Naive B cell (primary cell): ENCODE measurements around the gene SEMA6C. TPM values are rescaled to one million over a fixed set of nuclear protein-coding genes. Genes with fewer than 3 reads are reported as not detected.

Source experiments
- ATAC-seq, 2 donors: fragments of 150-1000 bp; cut with Tn5 transposase; 2 replicates each; pipeline ENCODE4 v1.10.0; 2021; ENCODE audit warnings: low read depth in 2 of 2, mild to moderate bottlenecking in 2 of 2, moderate library complexity in 2 of 2
- DNase-seq: peaks from one replicate; pipeline ENCODE4 v3.0.0; 2022
- H3K27ac Mint-ChIP-seq, 6 donors: one replicate each; pipeline ENCODE4 v1.8.0; 2020 to 2022; ENCODE audit warnings: mild to moderate bottlenecking in 6 of 6, mixed read lengths in 6 of 6, moderate library complexity in 5 of 6, inconsistent platforms in 2 of 6
- H3K27me3 Mint-ChIP-seq, 3 donors: one replicate each; pipeline ENCODE4 v1.8.0; 2021 to 2022; ENCODE audit warnings: mixed read lengths in 3 of 3, mild to moderate bottlenecking in 1 of 3
- H3K36me3 Mint-ChIP-seq, 2 donors: one replicate each; pipeline ENCODE4 v1.8.0; 2020 to 2022; ENCODE audit warnings: mixed read lengths in 2 of 2, inconsistent platforms in 1 of 2, mild to moderate bottlenecking in 1 of 2
- H3K4me1 Mint-ChIP-seq, 3 donors: one replicate each; pipeline ENCODE4 v1.8.0; 2020 to 2022; ENCODE audit warnings: mixed read lengths in 3 of 3, inconsistent platforms in 1 of 3, mild to moderate bottlenecking in 1 of 3, moderate library complexity in 1 of 3
- H3K4me3 Mint-ChIP-seq, 8 donors: one replicate each; pipeline ENCODE4 v1.8.0; 2020 to 2022; ENCODE audit warnings: mild to moderate bottlenecking in 8 of 8, mixed read lengths in 8 of 8, moderate library complexity in 8 of 8, inconsistent platforms in 2 of 8
- H3K9me3 Mint-ChIP-seq, 7 donors: one replicate each; pipeline ENCODE4 v1.8.0; 2020 to 2022; ENCODE audit warnings: mixed read lengths in 7 of 7, mild to moderate bottlenecking in 5 of 7, inconsistent platforms in 2 of 7, moderate library complexity in 1 of 7
- polyA plus RNA-seq, 6 donors: library from polyadenylated mRNA; unstranded; fragments of 300-500 nt; fragmentation: Illumina TruSeq; gene quantifications; one replicate each; pipeline ENCODE4 v1.2.3, GENCODE V29; 2021; ENCODE audit warnings: low read depth in 6 of 6

The SEMA6C gene
- polyA plus RNA-seq, 6 donors from 2014 or later = not detected

- DNase-seq (no peak), ATAC-seq (no peak)
- Mint-ChIP-seq H3K4me3 (peak overlapping the region; percentile 22 to 98 (median 96)), H3K27me3 (peaks cover 9 to 12% (median 11%) of the 10 kb centered on the region in 3 donors), H3K4me1 (peaks cover 26 to 32% (median 29%) of the 10 kb centered on the region in 3 donors), H3K9me3 (no peaks in the 10 kb centered on the region), H3K27ac (no peak overlapping the region), H3K36me3 (no peaks in the 10 kb centered on the region)
These were observed 1.2 kb upstream of the SEMA6C start for GRCh38 chr1:151147665-151148064.

DNA sequence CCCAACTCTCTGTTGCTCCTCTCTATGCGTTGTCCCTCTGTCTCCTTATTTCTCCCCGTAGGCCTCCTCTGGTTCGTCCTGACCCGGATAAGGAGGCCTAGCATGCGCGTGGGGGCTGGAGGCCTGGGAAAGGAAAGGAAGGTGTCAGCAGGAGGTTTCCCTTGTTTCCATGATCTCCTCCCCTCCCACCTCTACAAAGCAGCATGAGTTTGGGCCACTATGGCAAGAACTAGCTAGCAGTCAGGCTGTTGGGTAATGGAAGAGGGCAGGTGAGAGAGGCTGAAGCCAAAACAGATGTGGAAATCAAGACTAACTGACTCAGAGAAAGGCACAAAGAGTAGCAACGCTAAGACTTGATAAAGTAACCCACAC is 687 bp upstream of the SEMA6C start:
- no peak for ATAC-seq
- DNase-seq = no peak
- Mint-ChIP-seq H3K4me1 (peaks cover 31 to 34% (median 34%) of the 10 kb centered on the region in 3 donors), H3K9me3 (no peaks in the 10 kb centered on the region), H3K27ac (peak overlapping the region in 3 of 6 donors; percentile 49 to 76 (median 56)), H3K36me3 (no peaks in the 10 kb centered on the region), H3K4me3 (peak overlapping the region; percentile 86 to 98 (median 97)), H3K27me3 (peaks cover 9 to 12% (median 11%) of the 10 kb centered on the region in 3 donors)

DNA sequence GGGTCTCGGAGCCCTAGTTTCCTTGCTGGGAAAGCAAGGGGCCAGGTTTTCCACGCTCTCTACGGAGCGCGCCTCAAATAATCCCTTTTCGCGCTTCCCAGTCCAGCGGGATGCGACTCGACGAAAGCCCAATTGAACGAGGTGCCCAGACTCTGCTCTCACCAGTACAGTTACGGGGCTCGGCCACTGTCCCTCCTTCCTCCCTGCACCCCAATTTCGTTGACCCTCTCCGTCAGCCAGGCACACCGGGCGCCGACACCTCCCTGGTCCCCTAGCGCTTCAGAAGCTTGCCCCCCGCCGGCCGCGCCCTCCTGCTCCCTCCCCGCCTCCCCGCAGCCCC is 389 bp downstream of the SEMA6C start:
- Mint-ChIP-seq H3K27ac (peak overlapping the region in 4 of 6 donors; percentile 37 to 80 (median 74)), H3K36me3 (no peaks in the 10 kb centered on the region), H3K4me1 (peaks cover 32 to 35% (median 34%) of the 10 kb centered on the region in 3 donors), H3K9me3 (no peaks in the 10 kb centered on the region), H3K27me3 (peaks cover 9 to 12% (median 11%) of the 10 kb centered on the region in 3 donors), H3K4me3 (peak overlapping the region; percentile 86 to 98 (median 97))
- ATAC-seq (peak; percentile 1 to 6), DNase-seq (no peak)

- Mint-ChIP-seq H3K36me3 (no peaks in the 10 kb centered on the region), H3K27me3 (peaks cover 9 to 12% (median 11%) of the 10 kb centered on the region in 3 donors), H3K4me1 (peaks cover 32 to 35% (median 34%) of the 10 kb centered on the region in 3 donors), H3K4me3 (peak overlapping the region; percentile 86 to 98 (median 97)), H3K9me3 (no peaks in the 10 kb centered on the region), H3K27ac (peak overlapping the region in 2 of 6 donors; percentile 68 to 76)
- ATAC-seq (peak; percentile 14 to 20), DNase-seq (no peak)
These were observed 943 bp downstream of the SEMA6C start for GRCh38 chr1:151145304-151146071.

DNA sequence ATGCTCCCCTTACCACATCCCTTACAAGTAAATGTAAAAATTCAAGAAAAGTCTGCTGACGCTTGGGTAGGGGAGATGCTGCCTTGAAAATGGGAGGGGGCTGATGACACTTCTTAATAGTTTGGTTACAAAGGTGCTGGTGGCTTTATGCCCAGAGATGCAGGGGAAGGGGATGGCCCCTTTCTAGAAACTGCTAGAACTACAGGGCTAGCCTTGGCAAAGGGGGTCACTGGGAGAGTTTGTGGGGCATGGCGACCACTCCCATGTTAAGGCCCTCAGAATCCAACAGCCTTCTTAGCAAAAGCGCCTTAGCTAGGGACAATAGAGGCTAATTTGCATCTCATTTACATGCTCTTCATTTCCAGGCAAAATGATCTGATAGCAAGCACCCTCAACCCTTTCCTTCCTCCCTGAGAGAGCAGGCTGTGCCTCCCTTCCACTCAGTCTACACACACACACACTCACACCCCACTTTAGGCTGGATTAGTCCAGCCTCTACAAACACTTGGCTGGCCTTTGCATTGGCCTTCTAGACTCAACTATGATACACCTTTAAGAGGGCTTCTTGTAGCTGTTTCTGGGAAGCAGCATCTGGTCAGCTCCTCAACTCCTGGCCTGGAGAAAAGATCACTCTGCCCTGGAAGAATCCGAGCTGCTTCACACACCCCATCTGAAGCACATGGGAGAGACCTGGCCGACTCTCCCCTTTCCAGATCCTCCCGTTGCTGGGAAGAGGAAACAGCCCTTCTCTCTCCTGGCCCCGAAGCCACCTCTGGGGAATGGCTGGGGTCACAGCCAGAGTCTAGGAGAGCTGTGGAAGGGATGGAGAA is 1.7 kb downstream of the SEMA6C start:
- H3K27ac Mint-ChIP-seq = peak overlapping the region in 1 of 6 donors; percentile 42
- no peaks in the 10 kb centered on the region for H3K36me3 Mint-ChIP-seq
- H3K4me1 Mint-ChIP-seq = peaks cover 32 to 35% (median 34%) of the 10 kb centered on the region in 3 donors
- H3K27me3 Mint-ChIP-seq = peaks cover 9 to 12% (median 11%) of the 10 kb centered on the region in 3 donors
- DNase-seq (no peak), ATAC-seq (no peak)
- no peaks in the 10 kb centered on the region for H3K9me3 Mint-ChIP-seq
- peak overlapping the region; percentile 5 to 97 (median 59) for H3K4me3 Mint-ChIP-seq

DNA sequence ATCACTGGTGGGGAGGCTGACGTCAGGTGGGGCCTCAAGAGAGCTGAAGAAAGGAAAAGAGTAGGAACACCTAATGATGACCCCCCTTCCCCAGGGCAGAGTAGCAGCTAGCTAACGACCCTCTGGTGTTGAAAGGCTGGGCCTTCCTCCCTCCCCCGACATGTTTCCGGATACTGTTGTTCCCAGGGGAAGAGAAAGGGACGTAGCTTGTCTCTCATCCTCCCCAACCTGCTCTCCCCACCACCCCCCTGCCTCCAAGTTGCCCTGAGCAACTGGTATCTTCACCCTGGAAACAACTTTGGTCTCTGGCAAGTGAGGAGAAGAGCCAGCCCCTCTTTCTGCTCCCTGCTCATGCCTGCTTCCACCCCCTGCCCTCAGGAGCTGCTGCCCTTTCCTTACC is 2.4 kb downstream of the SEMA6C start:
- ATAC-seq = no peak
- no peaks in the 10 kb centered on the region for H3K9me3 Mint-ChIP-seq
- peaks cover 9 to 12% (median 11%) of the 10 kb centered on the region in 3 donors for H3K27me3 Mint-ChIP-seq
- H3K36me3 Mint-ChIP-seq = no peaks in the 10 kb centered on the region
- no peak for DNase-seq
- peaks cover 32 to 35% (median 34%) of the 10 kb centered on the region in 3 donors for H3K4me1 Mint-ChIP-seq
- H3K27ac Mint-ChIP-seq = no peak overlapping the region
- H3K4me3 Mint-ChIP-seq = peak overlapping the region in 3 of 8 donors; percentile 35 to 53 (median 35)

DNA sequence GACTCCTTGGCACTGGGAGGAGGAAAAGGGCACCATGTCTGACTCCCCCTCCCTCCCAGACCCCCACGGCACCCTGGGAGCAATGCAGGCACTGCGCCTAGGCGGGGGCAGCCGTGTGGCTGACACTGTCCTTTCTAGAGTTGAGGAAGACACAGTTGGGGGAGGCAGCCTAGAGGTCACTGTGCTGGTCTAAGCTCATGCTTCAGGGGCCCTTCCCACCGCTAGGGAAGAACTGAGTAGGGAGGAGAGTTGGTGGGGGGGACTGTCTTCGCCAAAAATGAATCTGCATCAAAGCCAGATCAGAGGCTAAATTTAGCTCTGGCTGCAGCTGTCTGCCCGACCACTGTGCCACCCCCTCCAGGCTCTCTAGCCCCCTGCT is 3.4 kb downstream of the SEMA6C start:
- Mint-ChIP-seq H3K27ac (no peak overlapping the region), H3K36me3 (no peaks in the 10 kb centered on the region), H3K4me1 (peaks cover 32 to 35% (median 34%) of the 10 kb centered on the region in 3 donors), H3K4me3 (no peak overlapping the region), H3K27me3 (peaks cover 9 to 12% (median 11%) of the 10 kb centered on the region in 3 donors), H3K9me3 (no peaks in the 10 kb centered on the region)
- ATAC-seq = no peak
- DNase-seq = no peak

- Mint-ChIP-seq H3K27me3 (peaks cover 7 to 12% (median 9%) of the 10 kb centered on the region in 3 donors), H3K27ac (peak overlapping the region in 3 of 6 donors; percentile 36 to 85 (median 58)), H3K4me3 (peak overlapping the region in 1 of 8 donors; percentile 20), H3K36me3 (no peaks in the 10 kb centered on the region), H3K4me1 (peaks cover 32 to 35% (median 34%) of the 10 kb centered on the region in 3 donors), H3K9me3 (no peaks in the 10 kb centered on the region)
- DNase-seq = no peak
- no peak for ATAC-seq
These were observed 3.9 kb downstream of the SEMA6C start for GRCh38 chr1:151142411-151143056.

- H3K27me3 Mint-ChIP-seq = no peaks in the 10 kb centered on the region
- H3K4me1 Mint-ChIP-seq = peaks cover 3 to 7% (median 7%) of the 10 kb centered on the region in 3 donors
- no peak overlapping the region for H3K4me3 Mint-ChIP-seq
- no peaks in the 10 kb centered on the region for H3K36me3 Mint-ChIP-seq
- no peak overlapping the region for H3K27ac Mint-ChIP-seq
- no peak for DNase-seq
- no peak for ATAC-seq
- no peaks in the 10 kb centered on the region for H3K9me3 Mint-ChIP-seq
These were observed 8.6 kb downstream of the SEMA6C start for GRCh38 chr1:151137789-151138188.

DNA sequence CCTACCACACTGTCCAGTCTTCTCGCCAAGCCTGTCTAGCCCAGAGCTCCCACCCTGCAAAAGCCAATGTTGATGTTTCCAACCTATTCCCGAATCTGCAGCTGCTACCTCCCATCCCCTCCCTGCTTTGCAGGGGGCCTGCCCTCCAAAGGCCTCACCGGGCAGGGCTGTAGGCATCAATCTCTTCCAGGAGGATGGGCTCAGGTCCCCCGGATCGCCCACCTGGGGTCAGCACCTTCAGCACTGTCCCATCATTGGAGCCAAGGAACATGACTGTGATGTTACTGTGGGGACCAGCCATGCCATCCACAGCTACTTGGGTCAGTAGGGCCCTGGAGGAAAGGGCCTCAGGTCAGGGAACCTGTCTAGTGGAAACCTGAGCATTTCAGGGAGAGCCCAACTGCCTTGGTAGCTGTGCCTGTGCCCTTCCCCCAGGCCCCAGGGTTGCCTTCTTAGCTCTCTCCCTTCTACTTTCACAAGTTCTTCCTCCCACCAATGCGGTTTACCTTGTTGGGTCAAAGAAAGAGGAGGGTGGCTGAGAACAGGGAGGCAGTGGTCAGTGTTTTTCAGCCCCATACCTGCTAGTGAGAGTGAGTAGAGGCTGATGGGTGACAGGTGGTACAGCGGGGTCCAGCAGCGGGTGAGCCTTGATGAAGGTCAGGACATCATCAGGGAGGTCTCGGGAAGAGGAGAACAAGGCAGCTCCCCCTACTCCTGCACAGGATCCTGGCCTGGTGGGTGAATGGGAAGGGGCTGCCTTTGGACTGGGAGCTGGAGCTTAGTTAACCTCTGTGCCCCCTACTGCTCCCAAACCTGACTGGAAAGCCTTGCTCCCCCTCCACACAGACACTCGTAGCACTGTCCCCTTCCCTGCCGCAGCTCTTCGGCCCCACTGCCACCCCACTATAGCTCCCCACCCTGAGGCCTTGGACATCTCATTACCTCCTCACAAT is 10.7 kb downstream of the SEMA6C start:
- Mint-ChIP-seq H3K4me3 (peak overlapping the region in 1 of 8 donors; percentile 18), H3K27ac (peak overlapping the region in 1 of 6 donors; percentile 6), H3K9me3 (no peaks in the 10 kb centered on the region), H3K4me1 (peaks cover 4 to 13% (median 11%) of the 10 kb centered on the region in 3 donors), H3K27me3 (no peaks in the 10 kb centered on the region), H3K36me3 (no peaks in the 10 kb centered on the region)
- ATAC-seq (no peak), DNase-seq (no peak)

GRCh38 chr1:151134991-151135390 is 11.4 kb downstream of the SEMA6C start:
- Mint-ChIP-seq H3K36me3 (no peaks in the 10 kb centered on the region), H3K4me1 (peaks cover 4 to 15% (median 13%) of the 10 kb centered on the region in 3 donors), H3K27me3 (no peaks in the 10 kb centered on the region), H3K4me3 (peak overlapping the region in 1 of 8 donors; percentile 75), H3K9me3 (no peaks in the 10 kb centered on the region), H3K27ac (no peak overlapping the region)
- ATAC-seq = no peak
- DNase-seq = no peak

DNA sequence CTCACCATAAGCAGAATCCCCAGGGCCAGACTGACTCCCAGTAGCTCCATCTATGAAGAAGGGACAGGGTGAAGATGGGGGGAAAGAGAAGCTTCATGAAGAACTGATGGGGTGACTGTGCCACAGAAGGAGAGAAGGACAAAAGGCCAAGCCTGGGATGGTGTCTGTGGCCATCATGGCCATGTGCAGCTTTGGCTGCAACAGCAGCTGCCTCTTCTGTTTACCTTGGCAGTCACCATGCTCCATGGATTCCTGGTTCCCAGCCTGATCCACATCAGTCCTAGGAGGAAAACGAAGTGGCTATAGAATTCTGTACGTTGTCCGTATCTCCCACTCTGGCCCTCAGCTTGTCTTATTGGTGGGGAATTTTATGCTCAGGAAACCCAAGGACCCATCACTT is 12.0 kb downstream of the SEMA6C start:
- H3K4me3 Mint-ChIP-seq = no peak overlapping the region
- peaks cover 4 to 15% (median 13%) of the 10 kb centered on the region in 3 donors for H3K4me1 Mint-ChIP-seq

More for the DNA sequence above, 12.0 kb downstream of the SEMA6C start:
- Mint-ChIP-seq H3K9me3 (no peaks in the 10 kb centered on the region), H3K27ac (no peak overlapping the region), H3K27me3 (no peaks in the 10 kb centered on the region), H3K36me3 (no peaks in the 10 kb centered on the region)
- no peak for DNase-seq
- no peak for ATAC-seq
